ENCODE data around the gene ZNF362.
A peak's percentile ranks its signal among the peaks of the same experiment; 100 is the strongest.

ZNF362 gene

DNA sequence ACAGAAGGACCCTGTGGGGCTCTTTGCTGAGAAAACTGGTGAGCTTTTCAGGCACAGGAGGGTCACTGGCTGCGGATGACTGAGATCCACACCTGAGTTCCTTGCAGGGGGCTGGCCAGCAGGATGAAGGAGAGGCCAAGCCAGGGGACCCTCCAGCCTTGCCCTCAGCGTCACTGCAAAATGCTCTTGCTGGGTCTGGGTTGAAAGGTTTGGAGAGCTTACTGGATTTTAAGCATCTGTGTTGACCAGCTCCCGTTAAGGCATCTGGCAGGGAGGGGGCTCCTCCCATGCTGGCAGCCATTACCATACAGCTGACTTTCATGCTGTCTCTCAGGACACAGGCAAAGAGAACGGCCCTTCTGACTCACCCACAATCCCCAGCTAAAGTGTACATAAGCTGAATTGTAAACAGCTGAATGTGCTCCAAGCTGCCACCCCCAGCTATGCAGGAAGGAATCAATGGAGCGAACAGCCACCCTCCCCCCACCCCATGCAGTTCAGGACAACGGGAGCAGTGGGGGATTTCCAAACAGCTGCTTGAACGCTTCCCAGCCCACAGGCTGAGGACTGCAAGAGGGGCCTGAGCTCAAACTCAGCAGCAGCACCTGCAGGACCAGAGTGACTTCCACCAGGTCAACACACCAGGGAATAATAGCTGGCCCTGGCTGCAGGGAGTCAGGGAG is 85.9 kb downstream of the ZNF362 start:
- H3K9ac ChIP-seq (ENCODE audit: low read depth, low read length) = 0 out of 2 replicates have a peak overlapping the region, but pooled peaks have one; percentile 18
- peaks cover 81% of the 10 kb centered on the region for H3K4me1 ChIP-seq (ENCODE audit: insufficient read depth, low read length)
- WGBS = 7% methylated on average over 7 of the region's 7 CpGs
- H3K27me3 ChIP-seq (ENCODE audit: insufficient read depth, low read length) = peaks cover 9% of the 10 kb centered on the region; the same call in 1 of the 2 replicates
- H3K4me3 ChIP-seq (ENCODE audit: low read length) = peak overlapping the region; percentile 10; the same call in 1 of the 2 replicates
- peak overlapping the region; percentile 80; the same call in 1 of the 2 replicates for H3K27ac ChIP-seq (ENCODE audit: low read depth, low read length)
- no peaks in the 10 kb centered on the region for H3K9me3 ChIP-seq (ENCODE audit: insufficient read depth, low read depth, low read length)
- no peaks in the 10 kb centered on the region; the same call in 1 of the 2 replicates for H3K36me3 ChIP-seq (ENCODE audit: insufficient read depth, low read length)

DNA sequence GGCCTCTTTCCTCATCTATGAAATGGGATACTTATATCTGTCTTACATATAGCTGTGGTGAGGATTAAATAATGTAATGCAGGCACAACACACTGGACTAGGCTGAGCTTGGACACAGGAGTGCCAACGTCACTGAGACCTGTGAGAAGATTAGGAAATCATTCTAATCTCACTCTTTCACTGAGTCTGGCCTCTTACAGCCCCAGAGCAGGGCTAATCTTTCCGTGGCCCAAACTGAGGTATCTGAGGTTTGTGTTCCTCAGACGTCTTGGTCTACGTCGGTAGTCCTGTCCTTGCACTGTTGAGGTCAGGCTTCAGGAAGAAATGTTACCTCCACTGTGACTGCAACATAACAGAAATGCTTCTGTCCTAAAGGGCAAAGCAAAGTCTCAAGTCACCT is 87.2 kb downstream of the ZNF362 start:
- Histone ChIP-seq H3K27me3 (ENCODE audit: insufficient read depth, low read length) (peaks cover 23% of the 10 kb centered on the region), H3K4me1 (ENCODE audit: insufficient read depth, low read length) (peaks cover 81% of the 10 kb centered on the region), H3K27ac (ENCODE audit: low read depth, low read length) (no peak overlapping the region), H3K36me3 (ENCODE audit: insufficient read depth, low read length) (no peaks in the 10 kb centered on the region; the same call in 1 of the 2 replicates), H3K9me3 (ENCODE audit: insufficient read depth, low read depth, low read length) (no peaks in the 10 kb centered on the region), H3K4me3 (ENCODE audit: low read length) (no peak overlapping the region), H3K9ac (ENCODE audit: low read depth, low read length) (no peak overlapping the region)
- WGBS = 86% methylated on average over 5 of the region's 5 CpGs

DNA sequence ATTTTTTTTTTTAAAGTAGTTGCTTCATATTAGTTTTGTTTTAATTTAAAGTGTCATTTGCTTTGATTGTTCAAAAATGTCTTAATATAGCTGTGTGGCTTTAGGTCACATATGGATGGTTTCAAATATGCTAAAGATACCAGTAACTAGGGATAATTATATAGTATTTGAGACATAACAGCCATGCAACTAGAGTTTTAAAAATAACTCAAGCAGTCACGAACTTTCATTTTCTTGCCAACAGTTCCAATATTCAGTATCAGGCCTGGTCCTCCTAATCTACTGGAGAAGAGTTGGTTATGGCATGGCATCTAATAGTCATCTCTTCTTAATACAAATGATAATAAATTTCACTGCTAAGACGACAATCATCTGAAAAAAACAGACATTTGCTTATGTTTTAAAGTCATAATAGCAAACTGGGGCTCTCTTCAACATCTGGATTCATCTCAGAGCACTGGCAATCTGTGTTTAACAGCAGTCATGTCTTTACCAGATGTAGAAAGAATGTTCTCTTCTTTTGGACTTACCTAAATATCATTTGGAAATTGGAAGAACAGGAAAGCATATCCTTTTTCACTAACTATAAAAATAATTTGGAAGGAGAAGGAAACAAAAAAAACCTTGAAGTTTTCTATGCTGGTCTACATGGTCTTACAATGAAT is 88.7 kb downstream of the ZNF362 start:
- 97% methylated on average over 2 of the region's 2 CpGs for WGBS
- H3K27me3 ChIP-seq (ENCODE audit: insufficient read depth, low read length) = peaks cover 34% of the 10 kb centered on the region
- peaks cover 67% of the 10 kb centered on the region for H3K4me1 ChIP-seq (ENCODE audit: insufficient read depth, low read length)

DNA sequence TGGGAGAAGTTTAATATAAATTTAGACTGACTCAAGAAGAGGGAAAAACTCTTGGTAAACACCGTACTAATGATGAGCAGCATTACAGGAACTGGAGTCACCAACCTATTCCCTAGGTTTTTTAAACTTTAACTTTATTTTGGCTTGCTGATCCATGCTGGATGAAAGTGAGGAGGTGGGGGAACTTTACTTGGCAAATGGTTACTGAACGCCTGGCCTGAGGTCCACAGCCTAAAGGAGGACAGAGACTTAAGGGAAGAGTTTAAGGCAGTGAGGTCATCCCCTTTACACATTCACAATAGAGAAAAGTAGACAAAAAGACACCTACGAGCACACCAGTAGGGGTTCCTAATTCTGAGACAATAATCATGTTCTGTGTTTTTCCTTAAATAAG is 90.2 kb downstream of the ZNF362 start:
- H3K4me3 ChIP-seq (ENCODE audit: low read length) = no peak overlapping the region; the same call in 1 of the 2 replicates
- H3K36me3 ChIP-seq (ENCODE audit: insufficient read depth, low read length) = no peaks in the 10 kb centered on the region; the same call in 1 of the 2 replicates
- H3K27ac ChIP-seq (ENCODE audit: low read depth, low read length) = no peak overlapping the region
- H3K27me3 ChIP-seq (ENCODE audit: insufficient read depth, low read length) = peaks cover 49% of the 10 kb centered on the region
- H3K9ac ChIP-seq (ENCODE audit: low read depth, low read length) = no peak overlapping the region
- H3K9me3 ChIP-seq (ENCODE audit: insufficient read depth, low read depth, low read length) = no peaks in the 10 kb centered on the region
- H3K4me1 ChIP-seq (ENCODE audit: insufficient read depth, low read length) = peaks cover 57% of the 10 kb centered on the region
- WGBS = 59% methylated on average over 3 of the region's 3 CpGs

More for the DNA sequence above, 88.7 kb downstream of the ZNF362 start:
- H3K9me3 ChIP-seq (ENCODE audit: insufficient read depth, low read depth, low read length) = no peaks in the 10 kb centered on the region
- no peak overlapping the region for H3K27ac ChIP-seq (ENCODE audit: low read depth, low read length)
- no peak overlapping the region for H3K4me3 ChIP-seq (ENCODE audit: low read length)
- H3K36me3 ChIP-seq (ENCODE audit: insufficient read depth, low read length) = no peaks in the 10 kb centered on the region; the same call in 1 of the 2 replicates
- H3K9ac ChIP-seq (ENCODE audit: low read depth, low read length) = no peak overlapping the region

DNA sequence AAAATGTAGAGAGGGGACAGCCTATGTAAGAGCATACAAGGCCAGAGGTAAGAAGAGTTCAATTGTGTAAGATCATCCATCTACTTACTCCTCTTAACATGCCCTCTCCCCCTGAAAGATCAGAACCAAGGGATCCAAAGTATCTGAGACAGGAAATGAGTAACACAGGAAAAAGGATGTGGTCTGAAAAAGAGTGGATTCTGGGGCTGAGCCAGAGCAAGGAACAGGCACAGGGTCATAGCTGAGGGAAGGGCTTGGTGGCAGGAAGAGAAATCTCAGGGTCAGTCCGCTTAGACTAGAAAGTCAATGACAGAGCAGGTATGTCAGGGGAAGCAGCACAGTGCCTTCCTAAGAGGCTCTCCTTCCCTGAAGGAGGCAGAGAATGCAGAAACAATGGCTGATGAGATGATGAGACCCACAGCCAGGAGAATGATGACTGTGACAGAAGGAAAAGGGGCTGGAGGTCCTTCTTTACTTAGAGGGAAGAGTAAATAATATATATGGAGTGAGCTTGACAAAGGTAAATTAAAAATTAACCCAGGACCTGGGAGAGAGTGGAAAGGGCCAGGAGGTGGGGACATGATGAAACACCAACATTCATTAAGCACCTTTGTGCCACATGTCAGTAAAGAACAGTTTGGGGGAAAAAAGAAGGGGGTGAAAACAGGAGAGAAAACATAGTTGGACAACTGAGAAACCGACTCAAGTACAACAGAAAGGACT is 90.8 kb downstream of the ZNF362 start:
- H3K36me3 ChIP-seq (ENCODE audit: insufficient read depth, low read length) = no peaks in the 10 kb centered on the region; the same call in 1 of the 2 replicates
- peaks cover 51% of the 10 kb centered on the region for H3K4me1 ChIP-seq (ENCODE audit: insufficient read depth, low read length)

DNA sequence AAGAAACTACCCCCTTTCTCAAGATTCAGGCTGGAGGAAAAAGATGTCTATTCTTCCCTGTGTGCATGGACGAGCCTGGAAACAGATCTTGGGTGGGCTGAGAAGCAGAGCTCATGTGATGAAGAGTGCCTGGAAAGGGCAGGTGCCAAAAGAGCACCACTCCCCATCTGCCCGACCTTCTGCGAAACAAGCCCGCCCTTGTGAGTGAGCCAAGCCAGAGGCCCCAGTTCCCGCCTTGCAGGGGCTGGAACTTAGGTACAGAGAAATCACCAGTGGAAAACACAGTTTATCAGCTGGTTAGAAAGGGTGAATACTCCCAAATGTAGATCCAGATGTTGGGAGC is 91.3 kb downstream of the ZNF362 start:
- peaks cover 59% of the 10 kb centered on the region for H3K27me3 ChIP-seq (ENCODE audit: insufficient read depth, low read length)
- H3K4me1 ChIP-seq (ENCODE audit: insufficient read depth, low read length) = peaks cover 46% of the 10 kb centered on the region
- no peak overlapping the region for H3K9ac ChIP-seq (ENCODE audit: low read depth, low read length)
- no peak overlapping the region for H3K27ac ChIP-seq (ENCODE audit: low read depth, low read length)
- H3K9me3 ChIP-seq (ENCODE audit: insufficient read depth, low read depth, low read length) = no peaks in the 10 kb centered on the region
- WGBS = 65% methylated on average over 5 of the region's 5 CpGs
- H3K4me3 ChIP-seq (ENCODE audit: low read length) = peak overlapping the region; percentile 53; the same call in 1 of the 2 replicates
- H3K36me3 ChIP-seq (ENCODE audit: insufficient read depth, low read length) = no peaks in the 10 kb centered on the region; the same call in 1 of the 2 replicates

More for the DNA sequence above, 90.8 kb downstream of the ZNF362 start:
- Histone ChIP-seq H3K27ac (ENCODE audit: low read depth, low read length) (no peak overlapping the region), H3K4me3 (ENCODE audit: low read length) (peak overlapping the region; percentile 53; the same call in 1 of the 2 replicates), H3K9ac (ENCODE audit: low read depth, low read length) (no peak overlapping the region), H3K9me3 (ENCODE audit: insufficient read depth, low read depth, low read length) (no peaks in the 10 kb centered on the region), H3K27me3 (ENCODE audit: insufficient read depth, low read length) (peaks cover 54% of the 10 kb centered on the region)
- WGBS = 58% methylated on average over 2 of the region's 2 CpGs

DNA sequence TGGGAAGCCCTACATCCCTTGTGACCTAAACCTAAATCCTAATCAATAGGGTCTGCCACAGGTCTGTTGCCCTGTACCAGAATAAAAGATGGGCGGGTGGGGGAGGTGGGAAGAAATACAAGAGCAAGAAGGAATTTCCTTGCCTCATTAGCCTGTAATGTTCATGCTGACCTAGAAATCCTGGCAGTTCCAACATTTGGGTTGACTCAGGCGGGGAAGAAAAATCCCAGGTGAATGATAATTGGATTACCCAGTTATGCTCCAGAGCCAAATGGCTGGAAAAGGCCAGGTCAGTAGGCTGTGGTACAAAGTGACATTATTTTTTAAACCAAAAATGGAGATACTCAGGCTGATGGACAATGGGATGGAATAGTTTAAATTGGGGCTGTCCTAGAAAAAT is 91.9 kb downstream of the ZNF362 start:
- Histone ChIP-seq H3K4me1 (ENCODE audit: insufficient read depth, low read length) (peaks cover 41% of the 10 kb centered on the region), H3K4me3 (ENCODE audit: low read length) (peak overlapping the region; percentile 53), H3K27ac (ENCODE audit: low read depth, low read length) (no peak overlapping the region), H3K9ac (ENCODE audit: low read depth, low read length) (no peak overlapping the region), H3K27me3 (ENCODE audit: insufficient read depth, low read length) (peaks cover 65% of the 10 kb centered on the region), H3K9me3 (ENCODE audit: insufficient read depth, low read depth, low read length) (no peaks in the 10 kb centered on the region), H3K36me3 (ENCODE audit: insufficient read depth, low read length) (no peaks in the 10 kb centered on the region; the same call in 1 of the 2 replicates)
- 48% methylated on average over 2 of the region's 2 CpGs for WGBS

DNA sequence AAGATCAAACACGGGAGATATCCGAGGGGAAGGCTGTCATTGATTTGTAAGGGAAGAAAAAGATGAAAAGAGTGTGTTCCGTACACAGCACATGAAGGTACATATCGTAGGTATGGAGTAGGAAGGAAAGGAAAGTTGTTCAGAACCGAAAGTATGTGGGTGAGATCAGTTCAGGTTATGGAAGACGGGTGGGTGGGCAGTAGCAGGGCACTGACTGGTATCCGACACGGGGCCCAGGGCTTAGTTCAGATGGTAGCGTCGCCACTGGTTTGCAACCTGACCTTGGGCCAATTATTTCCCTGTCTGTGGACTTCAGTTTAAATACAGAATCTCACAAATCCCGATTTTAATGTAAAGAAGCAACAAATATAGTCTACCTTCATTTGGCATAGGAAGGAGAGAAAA is 92.4 kb downstream of the ZNF362 start:
- H3K36me3 ChIP-seq (ENCODE audit: insufficient read depth, low read length) = no peaks in the 10 kb centered on the region; the same call in 1 of the 2 replicates
- H3K4me3 ChIP-seq (ENCODE audit: low read length) = peak overlapping the region; percentile 53
- peaks cover 70% of the 10 kb centered on the region for H3K27me3 ChIP-seq (ENCODE audit: insufficient read depth, low read length)
- H3K9me3 ChIP-seq (ENCODE audit: insufficient read depth, low read depth, low read length) = no peaks in the 10 kb centered on the region
- H3K9ac ChIP-seq (ENCODE audit: low read depth, low read length) = peak overlapping the region; percentile 82; the same call in 1 of the 2 replicates
- peaks cover 38% of the 10 kb centered on the region for H3K4me1 ChIP-seq (ENCODE audit: insufficient read depth, low read length)
- WGBS = 9% methylated on average over 11 of the region's 11 CpGs
- H3K27ac ChIP-seq (ENCODE audit: low read depth, low read length) = no peak overlapping the region

DNA sequence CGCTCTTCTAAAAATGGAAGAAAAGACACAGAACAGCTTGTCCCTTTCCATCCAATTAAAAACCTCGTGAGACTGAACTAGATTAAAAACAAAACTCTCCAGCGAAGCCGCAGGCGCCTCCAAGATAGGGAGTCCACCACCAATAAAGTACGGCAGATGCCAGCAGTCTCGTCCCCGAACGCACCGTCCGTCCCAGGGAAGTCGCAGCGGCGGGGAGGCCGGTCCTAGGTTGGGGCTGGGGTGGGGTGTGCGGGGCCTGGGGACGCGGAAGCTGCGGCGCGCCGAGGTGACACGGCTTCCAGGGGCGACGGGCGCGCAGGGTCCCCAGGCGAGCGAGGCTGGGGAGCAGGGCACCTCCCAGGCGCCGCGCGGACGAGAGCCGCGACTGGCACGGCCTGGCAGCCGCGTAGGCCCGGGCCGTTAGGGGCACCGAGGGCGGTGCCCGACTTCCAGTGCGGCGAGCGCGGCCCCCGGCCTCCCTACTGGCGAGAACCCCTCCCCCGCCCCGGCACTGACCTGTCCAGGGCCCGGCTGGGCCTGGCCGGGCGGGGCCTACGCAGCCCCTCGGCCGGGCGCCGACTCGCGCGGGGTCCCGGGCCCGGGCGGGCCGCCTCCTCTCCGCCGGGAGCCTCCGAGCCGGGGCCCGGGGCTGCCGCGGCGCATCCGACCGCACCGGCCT is 92.9 kb downstream of the ZNF362 start:
- peaks cover 71% of the 10 kb centered on the region for H3K27me3 ChIP-seq (ENCODE audit: insufficient read depth, low read length)
- H3K4me3 ChIP-seq (ENCODE audit: low read length) = peak overlapping the region; percentile 53
- WGBS = under 1% methylated on average over 77 of the region's 78 CpGs
- peak overlapping the region; percentile 82 for H3K9ac ChIP-seq (ENCODE audit: low read depth, low read length)
- peaks cover 32% of the 10 kb centered on the region for H3K4me1 ChIP-seq (ENCODE audit: insufficient read depth, low read length)
- H3K36me3 ChIP-seq (ENCODE audit: insufficient read depth, low read length) = no peaks in the 10 kb centered on the region; the same call in 1 of the 2 replicates
- H3K27ac ChIP-seq (ENCODE audit: low read depth, low read length) = no peak overlapping the region
- H3K9me3 ChIP-seq (ENCODE audit: insufficient read depth, low read depth, low read length) = no peaks in the 10 kb centered on the region

DNA sequence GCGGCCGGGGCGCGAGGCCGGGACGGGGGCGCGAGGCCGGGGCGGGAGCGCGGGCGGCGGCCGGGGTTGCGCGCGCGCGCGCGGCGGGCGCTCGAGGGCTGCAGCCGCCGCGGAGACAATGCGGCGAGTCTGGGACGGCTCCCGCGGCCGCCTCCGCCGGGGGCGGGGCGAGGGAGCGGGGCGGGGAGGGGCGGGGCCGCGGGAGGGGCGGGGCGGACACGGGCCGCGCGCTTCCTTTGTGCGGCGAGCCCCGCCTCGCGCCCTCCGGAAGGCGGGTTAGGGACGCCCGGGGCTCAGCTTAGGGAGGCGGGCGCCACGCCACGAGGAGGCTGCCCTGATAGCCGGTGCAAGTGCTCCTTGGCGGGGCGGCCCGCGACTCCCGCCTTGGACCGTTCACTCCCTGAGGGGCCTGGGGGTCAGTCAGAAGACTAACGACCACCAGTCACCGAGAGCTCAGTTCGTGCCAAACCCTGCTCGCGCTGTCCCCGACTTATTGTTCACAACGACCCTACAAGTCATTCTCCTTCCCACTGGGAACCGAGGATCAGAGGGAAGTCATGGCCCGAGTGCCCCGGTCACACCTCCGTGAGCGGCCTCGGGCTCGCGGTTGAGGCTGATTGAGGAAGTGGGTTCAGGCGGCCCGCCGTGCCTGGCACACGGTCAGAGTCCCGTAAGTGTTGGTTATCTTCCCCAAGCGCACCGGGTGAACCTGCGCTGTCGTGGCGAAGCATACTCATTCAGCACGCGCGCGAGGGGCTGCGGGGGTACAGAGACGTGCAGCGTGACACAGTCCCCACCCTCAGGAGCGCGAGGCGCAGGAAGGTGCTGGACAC is 93.7 kb downstream of the ZNF362 start:
- H3K36me3 ChIP-seq (ENCODE audit: insufficient read depth, low read length) = no peaks in the 10 kb centered on the region; the same call in 1 of the 2 replicates
- peak overlapping the region; percentile 64 for H3K4me3 ChIP-seq (ENCODE audit: low read length)
- WGBS = under 1% methylated on average over 104 of the region's 104 CpGs
- no peak overlapping the region for H3K27ac ChIP-seq (ENCODE audit: low read depth, low read length)
- peak overlapping the region; percentile 82 for H3K9ac ChIP-seq (ENCODE audit: low read depth, low read length)
- H3K27me3 ChIP-seq (ENCODE audit: insufficient read depth, low read length) = peaks cover 76% of the 10 kb centered on the region
- H3K4me1 ChIP-seq (ENCODE audit: insufficient read depth, low read length) = peaks cover 32% of the 10 kb centered on the region
- no peaks in the 10 kb centered on the region for H3K9me3 ChIP-seq (ENCODE audit: insufficient read depth, low read depth, low read length)

Measured in HUES64 (cell line).